ENCODE results near the gene PTPRM.

Gene PTPRM

GRCh38 chr18:8167673-8168072 lies 600.6 kb downstream of the PTPRM start:
- DNase-seq (ENCODE audit: low read depth in 2 of 2): no peak

GRCh38 chr18:8169722-8170121 lies 602.6 kb downstream of the PTPRM start:
- no peak for DNase-seq (ENCODE audit: low read depth in 2 of 2)

- no peak for DNase-seq (ENCODE audit: low read depth in 2 of 2)
These were observed 607.7 kb downstream of the PTPRM start for GRCh38 chr18:8174771-8175170.

- DNase-seq (ENCODE audit: low read depth in 2 of 2): no peak
These were observed 608.5 kb downstream of the PTPRM start for GRCh38 chr18:8175501-8176061.

- no peak for DNase-seq (ENCODE audit: low read depth in 2 of 2)
These were observed 609.0 kb downstream of the PTPRM start for GRCh38 chr18:8176109-8176508.

GRCh38 chr18:8176554-8176953 lies 609.4 kb downstream of the PTPRM start:
- no peak for DNase-seq (ENCODE audit: low read depth in 2 of 2)

GRCh38 chr18:8177330-8178016 lies 610.4 kb downstream of the PTPRM start:
- no peak for DNase-seq (ENCODE audit: low read depth in 2 of 2)

- DNase-seq (ENCODE audit: low read depth in 2 of 2): no peak
These were observed 619.3 kb downstream of the PTPRM start for GRCh38 chr18:8186413-8186812.

GRCh38 chr18:8188184-8188583 lies 621.1 kb downstream of the PTPRM start:
- no peak for DNase-seq (ENCODE audit: low read depth in 2 of 2)

GRCh38 chr18:8190980-8191379 lies 623.9 kb downstream of the PTPRM start:
- DNase-seq (ENCODE audit: low read depth in 2 of 2): no peak

- no peak for DNase-seq (ENCODE audit: low read depth in 2 of 2)
These were observed 627.3 kb downstream of the PTPRM start for GRCh38 chr18:8194431-8194830.

GRCh38 chr18:8196238-8196637 lies 629.1 kb downstream of the PTPRM start:
- DNase-seq (ENCODE audit: low read depth in 2 of 2): no peak

- DNase-seq (ENCODE audit: low read depth in 2 of 2): no peak
These were observed 630.4 kb downstream of the PTPRM start for GRCh38 chr18:8197499-8197898.

GRCh38 chr18:8207996-8208395 lies 640.9 kb downstream of the PTPRM start:
- DNase-seq (ENCODE audit: low read depth in 2 of 2): no peak

- DNase-seq (ENCODE audit: low read depth in 2 of 2): no peak
These were observed 641.6 kb downstream of the PTPRM start for GRCh38 chr18:8208716-8209115.

GRCh38 chr18:8212896-8213780 lies 646.0 kb downstream of the PTPRM start:
- DNase-seq (ENCODE audit: low read depth in 2 of 2): no peak

GRCh38 chr18:8215741-8216140 lies 648.6 kb downstream of the PTPRM start:
- DNase-seq (ENCODE audit: low read depth in 2 of 2): no peak

GRCh38 chr18:8217051-8217564 lies 650.0 kb downstream of the PTPRM start:
- DNase-seq (ENCODE audit: low read depth in 2 of 2): no peak

GRCh38 chr18:8218197-8218596 lies 651.1 kb downstream of the PTPRM start:
- DNase-seq (ENCODE audit: low read depth in 2 of 2): no peak

GRCh38 chr18:8221452-8221851 lies 654.3 kb downstream of the PTPRM start:
- DNase-seq (ENCODE audit: low read depth in 2 of 2): no peak

- no peak for DNase-seq (ENCODE audit: low read depth in 2 of 2)
These were observed 657.5 kb downstream of the PTPRM start for GRCh38 chr18:8224576-8224975.

- no peak for DNase-seq (ENCODE audit: low read depth in 2 of 2)
These were observed 661.9 kb downstream of the PTPRM start for GRCh38 chr18:8229040-8229439.

GRCh38 chr18:8229787-8230186 lies 662.7 kb downstream of the PTPRM start:
- DNase-seq (ENCODE audit: low read depth in 2 of 2): no peak
